Testis (tissue), 2 donors: Measurements from ENCODE around the gene WIF1.

Experiments
- CTCF ChIP-seq, 3 experiments: fragments of 450-650 bp in 2 of 3; fragments of 200-600 bp in 1 of 3; sonication (generic) in 1 of 3; IDR thresholded peaks; one replicate each; pipeline ENCODE4 v1.5.1; 2016 to 2019; ENCODE audit warnings: antibody characterized with exemption in 3 of 3, mild to moderate bottlenecking in 2 of 3, moderate library complexity in 1 of 3
- POLR2A ChIP-seq: fragments of 450-650 bp; IDR thresholded peaks from one replicate; pipeline ENCODE4 v1.6.1; 2017; ENCODE audit warnings: antibody characterized with exemption, mild to moderate bottlenecking, moderate library complexity

- TF ChIP-seq POLR2A, result no peak
- TF ChIP-seq CTCF (IDR thresholded peaks at IDR 0.05), result no peak
Observed at GRCh38 chr12:65055859-65056258, 65.2 kb downstream of the WIF1 start.
